Measurements from ENCODE around the gene TEX38. TPM values are rescaled to one million over a fixed set of nuclear protein-coding genes. Genes with fewer than 3 reads are reported as not detected.
"Not testable (repeated sequence)": the region's sequence is repeated elsewhere in the genome, so short reads cannot be mapped to it uniquely, and the experiment has no call there.

The TEX38 gene
- total RNA-seq, 1 donor from 2014 or later, result not detected

DNA sequence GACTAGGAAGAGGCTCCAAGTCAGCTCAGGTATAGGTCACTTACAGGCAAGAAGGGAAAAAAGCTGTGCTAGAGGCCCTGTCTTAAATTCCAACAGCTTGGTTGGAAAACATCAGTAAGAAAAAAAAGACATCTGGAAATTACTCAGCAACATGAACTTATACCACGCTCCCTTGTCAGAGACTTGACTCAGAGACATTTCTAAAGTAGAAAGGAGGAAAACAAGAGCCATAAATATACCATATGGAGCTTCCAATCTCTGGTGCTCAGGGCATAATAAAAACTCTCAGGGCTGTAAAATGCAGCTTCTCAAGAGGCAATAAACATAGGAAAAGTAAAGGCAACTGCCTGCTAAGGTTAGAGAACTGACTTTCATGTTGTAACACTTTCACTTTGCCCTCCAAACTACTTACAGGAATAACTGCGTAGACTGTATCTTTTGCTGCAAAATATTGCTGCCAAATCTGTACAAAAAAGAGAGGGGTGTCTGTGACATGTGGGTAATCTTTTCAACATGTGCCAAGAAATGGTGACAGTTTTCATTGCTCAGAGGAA is 18.2 kb upstream of the TEX38 start:
- Histone ChIP-seq H3K9ac (ENCODE audit: low read depth in 1 of 3, low read length in 3 of 3) (no peak overlapping the region), H3K4me1 (ENCODE audit: control insufficient read depth in 3 of 3, insufficient read depth in 3 of 3, low read length in 3 of 3) (no peaks in the 10 kb centered on the region), H3K9me3 (ENCODE audit: control insufficient read depth in 3 of 3, low read length in 3 of 3) (peaks cover 0 to 11% (median 0%) of the 10 kb centered on the region in 3 donors), H3K27me3 (ENCODE audit: control insufficient read depth in 3 of 3, insufficient read depth in 3 of 3, low read length in 3 of 3) (no peaks in the 10 kb centered on the region), H3K4me3 (ENCODE audit: low read length in 3 of 3) (no peak overlapping the region), H3K27ac (ENCODE audit: low read depth, low read length) (no peak overlapping the region), H3K36me3 (ENCODE audit: control insufficient read depth in 3 of 3, insufficient read depth in 3 of 3, low read length in 3 of 3) (peaks cover 36 to 68% (median 61%) of the 10 kb centered on the region in 3 donors)

DNA sequence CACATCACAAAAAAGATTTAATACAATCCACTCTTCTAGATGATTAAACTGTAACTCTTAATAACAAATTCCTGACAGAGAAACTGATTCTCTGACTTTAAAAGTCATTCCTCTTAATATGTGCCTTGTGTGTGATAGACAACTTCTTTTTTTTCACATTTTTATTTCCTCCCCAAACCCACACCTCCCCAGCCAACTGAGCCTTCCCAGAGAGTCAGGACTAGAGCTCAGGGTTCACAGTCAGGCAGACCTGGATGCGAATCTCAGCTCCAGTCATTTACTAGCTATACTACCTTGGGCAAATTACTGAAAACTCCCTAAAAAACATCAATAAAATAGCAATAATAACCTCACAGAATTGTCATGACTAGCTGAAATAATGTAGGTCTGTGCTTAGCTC is 17.6 kb upstream of the TEX38 start:
- no peaks in the 10 kb centered on the region for H3K27me3 ChIP-seq (ENCODE audit: control insufficient read depth in 3 of 3, insufficient read depth in 3 of 3, low read length in 3 of 3)
- no peak overlapping the region for H3K27ac ChIP-seq (ENCODE audit: low read depth, low read length)
- H3K36me3 ChIP-seq (ENCODE audit: control insufficient read depth in 3 of 3, insufficient read depth in 3 of 3, low read length in 3 of 3), result peaks cover 36 to 69% (median 61%) of the 10 kb centered on the region in 3 donors
- no peak overlapping the region for H3K9ac ChIP-seq (ENCODE audit: low read depth in 1 of 3, low read length in 3 of 3)
- no peaks in the 10 kb centered on the region for H3K4me1 ChIP-seq (ENCODE audit: control insufficient read depth in 3 of 3, insufficient read depth in 3 of 3, low read length in 3 of 3)
- peaks cover 0 to 11% (median 0%) of the 10 kb centered on the region in 3 donors for H3K9me3 ChIP-seq (ENCODE audit: control insufficient read depth in 3 of 3, low read length in 3 of 3)
- H3K4me3 ChIP-seq (ENCODE audit: low read length in 3 of 3), result no peak overlapping the region

DNA sequence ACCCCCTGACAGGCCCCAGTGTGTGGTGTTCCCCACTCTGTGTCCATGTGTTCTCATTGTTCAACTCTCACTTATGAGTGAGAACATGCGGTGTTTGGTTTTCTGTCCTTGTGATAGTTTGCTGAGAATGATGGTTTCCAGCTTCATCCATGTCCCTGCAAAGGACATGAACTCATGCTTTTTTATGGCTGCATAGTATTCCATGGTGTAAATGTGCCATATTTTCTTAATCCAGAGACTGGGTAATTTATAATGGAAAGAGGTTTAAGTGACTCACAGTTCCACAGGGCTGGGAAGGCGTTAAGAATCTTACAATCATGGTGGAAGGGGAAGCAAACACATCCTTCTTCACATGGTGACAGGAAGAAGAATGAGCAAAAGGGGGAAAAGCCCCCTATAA is 17.0 kb upstream of the TEX38 start:
- H3K4me3 ChIP-seq (ENCODE audit: low read length in 3 of 3); H3K27me3 ChIP-seq (ENCODE audit: control insufficient read depth in 3 of 3, insufficient read depth in 3 of 3, low read length in 3 of 3); H3K4me1 ChIP-seq (ENCODE audit: control insufficient read depth in 3 of 3, insufficient read depth in 3 of 3, low read length in 3 of 3); H3K27ac ChIP-seq (ENCODE audit: low read depth, low read length); H3K9me3 ChIP-seq (ENCODE audit: control insufficient read depth in 3 of 3, low read length in 3 of 3); H3K9ac ChIP-seq (ENCODE audit: low read depth in 1 of 3, low read length in 3 of 3): not testable (repeated sequence)
- peaks cover 34 to 67% (median 59%) of the 10 kb centered on the region in 3 donors for H3K36me3 ChIP-seq (ENCODE audit: control insufficient read depth in 3 of 3, insufficient read depth in 3 of 3, low read length in 3 of 3)

DNA sequence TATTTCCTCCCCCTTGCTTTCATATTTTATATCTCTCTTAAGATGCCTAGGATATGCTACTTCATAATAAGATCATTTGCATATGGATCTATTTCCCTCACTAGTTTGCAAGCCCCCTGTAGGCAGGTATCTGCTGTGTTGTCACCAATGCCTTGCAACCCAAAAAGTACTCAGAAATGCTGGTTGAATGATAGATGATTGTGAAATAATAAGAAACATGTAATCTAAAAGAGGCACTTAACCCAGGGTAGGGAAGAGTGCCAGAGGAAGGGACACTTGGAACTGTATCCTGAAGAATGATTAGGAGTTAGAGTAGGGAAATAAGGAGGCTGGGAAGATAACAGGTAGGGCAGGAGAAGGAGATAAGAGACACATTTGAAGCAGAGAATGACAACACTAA is 15.8 kb upstream of the TEX38 start:
- H3K9ac ChIP-seq (ENCODE audit: low read depth in 1 of 3, low read length in 3 of 3), result no peak overlapping the region
- H3K4me3 ChIP-seq (ENCODE audit: low read length in 3 of 3), result no peak overlapping the region
- H3K4me1 ChIP-seq (ENCODE audit: control insufficient read depth in 3 of 3, insufficient read depth in 3 of 3, low read length in 3 of 3), result no peaks in the 10 kb centered on the region
- H3K27ac ChIP-seq (ENCODE audit: low read depth, low read length), result no peak overlapping the region
- no peaks in the 10 kb centered on the region for H3K9me3 ChIP-seq (ENCODE audit: control insufficient read depth in 3 of 3, low read length in 3 of 3)
- H3K36me3 ChIP-seq (ENCODE audit: control insufficient read depth in 3 of 3, insufficient read depth in 3 of 3, low read length in 3 of 3), result peaks cover 25 to 61% (median 49%) of the 10 kb centered on the region in 3 donors
- H3K27me3 ChIP-seq (ENCODE audit: control insufficient read depth in 3 of 3, insufficient read depth in 3 of 3, low read length in 3 of 3), result no peaks in the 10 kb centered on the region

DNA sequence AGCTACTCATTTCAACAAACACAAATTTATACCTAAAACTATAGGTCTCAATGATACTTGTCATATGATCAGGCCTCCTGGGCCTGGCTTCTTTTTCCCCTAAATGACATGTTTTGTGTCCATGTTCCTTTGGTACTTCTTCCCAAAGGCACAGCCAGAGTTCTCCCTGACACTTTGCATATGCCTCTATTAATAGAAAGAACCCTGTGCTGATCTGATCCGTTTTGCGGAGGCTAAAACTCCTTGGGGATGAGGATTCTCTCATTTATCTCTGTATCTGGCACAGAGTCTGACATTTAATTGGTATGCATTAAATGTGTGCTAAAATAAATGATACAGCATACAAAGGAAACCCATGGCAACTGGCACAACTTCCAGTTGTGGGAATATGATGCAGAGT is 15.0 kb upstream of the TEX38 start:
- no peak overlapping the region for H3K9ac ChIP-seq (ENCODE audit: low read depth in 1 of 3, low read length in 3 of 3)
- H3K27me3 ChIP-seq (ENCODE audit: control insufficient read depth in 3 of 3, insufficient read depth in 3 of 3, low read length in 3 of 3), result no peaks in the 10 kb centered on the region
- H3K4me1 ChIP-seq (ENCODE audit: control insufficient read depth in 3 of 3, insufficient read depth in 3 of 3, low read length in 3 of 3), result no peaks in the 10 kb centered on the region
- H3K9me3 ChIP-seq (ENCODE audit: control insufficient read depth in 3 of 3, low read length in 3 of 3), result no peaks in the 10 kb centered on the region
- no peak overlapping the region for H3K27ac ChIP-seq (ENCODE audit: low read depth, low read length)
- peaks cover 25 to 63% (median 49%) of the 10 kb centered on the region in 3 donors for H3K36me3 ChIP-seq (ENCODE audit: control insufficient read depth in 3 of 3, insufficient read depth in 3 of 3, low read length in 3 of 3)
- H3K4me3 ChIP-seq (ENCODE audit: low read length in 3 of 3), result no peak overlapping the region

DNA sequence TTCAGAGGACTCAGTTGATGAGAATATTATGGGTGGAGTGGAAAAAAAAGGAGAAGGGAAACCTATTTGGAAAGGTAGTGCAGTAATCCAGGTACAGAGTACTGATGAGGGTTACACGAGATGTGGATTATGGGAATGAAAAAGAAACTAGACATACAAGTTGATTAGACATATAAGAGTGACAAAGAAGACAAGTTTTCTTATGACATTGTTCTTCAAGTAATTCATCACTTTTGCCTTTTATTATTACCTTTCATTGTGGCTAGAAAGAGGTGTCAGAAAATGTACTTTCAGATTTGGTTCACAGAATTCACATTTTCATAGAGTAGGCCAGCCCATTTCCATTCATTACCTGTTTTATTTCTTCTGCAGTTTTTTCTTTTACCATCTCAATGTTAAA is 13.9 kb upstream of the TEX38 start:
- no peak overlapping the region for H3K4me3 ChIP-seq (ENCODE audit: low read length in 3 of 3)
- no peaks in the 10 kb centered on the region for H3K27me3 ChIP-seq (ENCODE audit: control insufficient read depth in 3 of 3, insufficient read depth in 3 of 3, low read length in 3 of 3)
- no peak overlapping the region for H3K9ac ChIP-seq (ENCODE audit: low read depth in 1 of 3, low read length in 3 of 3)
- H3K9me3 ChIP-seq (ENCODE audit: control insufficient read depth in 3 of 3, low read length in 3 of 3), result no peaks in the 10 kb centered on the region
- H3K27ac ChIP-seq (ENCODE audit: low read depth, low read length), result no peak overlapping the region
- H3K4me1 ChIP-seq (ENCODE audit: control insufficient read depth in 3 of 3, insufficient read depth in 3 of 3, low read length in 3 of 3), result no peaks in the 10 kb centered on the region
- H3K36me3 ChIP-seq (ENCODE audit: control insufficient read depth in 3 of 3, insufficient read depth in 3 of 3, low read length in 3 of 3), result peaks cover 19 to 55% (median 49%) of the 10 kb centered on the region in 3 donors

DNA sequence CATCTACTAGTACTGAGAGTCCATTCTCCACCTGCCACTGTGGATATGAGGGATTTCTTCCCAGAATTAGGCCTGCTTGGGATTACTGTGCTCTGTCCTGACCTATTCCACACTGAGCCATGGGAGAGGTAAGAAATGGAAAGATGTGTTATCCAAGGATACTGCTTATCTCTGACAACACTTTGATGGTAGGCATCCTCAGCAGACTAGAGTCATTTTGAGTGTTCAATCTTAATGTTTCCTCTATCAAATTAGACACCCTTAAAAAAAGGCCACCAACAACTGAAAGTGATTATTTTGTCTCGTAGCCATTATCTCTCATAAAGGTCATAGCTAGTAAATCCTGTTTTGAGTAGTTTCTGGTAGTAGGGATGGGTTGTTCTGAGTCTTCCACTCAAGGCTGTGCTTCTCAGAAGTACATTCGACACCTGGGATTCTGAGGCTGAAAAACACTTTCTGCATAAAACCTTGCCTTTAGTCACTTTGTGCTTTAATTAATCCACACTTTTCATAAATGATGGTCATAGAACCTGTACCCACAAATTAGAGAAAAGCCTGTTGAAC is 12.3 kb upstream of the TEX38 start:
- H3K27me3 ChIP-seq (ENCODE audit: control insufficient read depth in 3 of 3, insufficient read depth in 3 of 3, low read length in 3 of 3), result no peaks in the 10 kb centered on the region
- H3K36me3 ChIP-seq (ENCODE audit: control insufficient read depth in 3 of 3, insufficient read depth in 3 of 3, low read length in 3 of 3), result peaks cover 27 to 47% (median 43%) of the 10 kb centered on the region in 3 donors
- no peaks in the 10 kb centered on the region for H3K9me3 ChIP-seq (ENCODE audit: control insufficient read depth in 3 of 3, low read length in 3 of 3)
- H3K27ac ChIP-seq (ENCODE audit: low read depth, low read length), result no peak overlapping the region
- no peak overlapping the region for H3K9ac ChIP-seq (ENCODE audit: low read depth in 1 of 3, low read length in 3 of 3)
- H3K4me1 ChIP-seq (ENCODE audit: control insufficient read depth in 3 of 3, insufficient read depth in 3 of 3, low read length in 3 of 3), result no peaks in the 10 kb centered on the region
- H3K4me3 ChIP-seq (ENCODE audit: low read length in 3 of 3), result no peak overlapping the region

DNA sequence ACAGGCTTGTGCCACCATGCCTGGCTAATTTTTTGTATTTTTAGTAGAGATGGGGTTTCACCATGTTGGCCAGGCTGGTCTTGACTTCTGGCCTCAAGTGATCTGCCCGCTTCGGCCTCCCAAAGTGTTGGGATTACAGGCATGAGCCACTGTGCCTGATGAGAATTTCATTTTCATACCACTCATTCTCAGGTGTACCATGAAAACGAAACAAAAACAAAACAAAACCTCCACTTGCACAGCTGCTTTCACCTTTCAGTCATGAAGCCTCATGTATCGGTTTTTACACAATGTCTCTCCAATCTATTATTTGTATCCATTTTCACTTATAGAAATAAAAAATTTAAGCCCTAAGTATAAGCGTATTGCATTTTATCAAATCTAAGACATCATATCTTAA is 11.5 kb upstream of the TEX38 start:
- H3K9me3 ChIP-seq (ENCODE audit: control insufficient read depth in 3 of 3, low read length in 3 of 3); H3K4me3 ChIP-seq (ENCODE audit: low read length in 3 of 3); H3K4me1 ChIP-seq (ENCODE audit: control insufficient read depth in 3 of 3, insufficient read depth in 3 of 3, low read length in 3 of 3); H3K9ac ChIP-seq (ENCODE audit: low read depth in 1 of 3, low read length in 3 of 3); H3K27me3 ChIP-seq (ENCODE audit: control insufficient read depth in 3 of 3, insufficient read depth in 3 of 3, low read length in 3 of 3); H3K27ac ChIP-seq (ENCODE audit: low read depth, low read length): not testable (repeated sequence)
- H3K36me3 ChIP-seq (ENCODE audit: control insufficient read depth in 3 of 3, insufficient read depth in 3 of 3, low read length in 3 of 3), result peaks cover 25 to 50% (median 44%) of the 10 kb centered on the region in 3 donors

DNA sequence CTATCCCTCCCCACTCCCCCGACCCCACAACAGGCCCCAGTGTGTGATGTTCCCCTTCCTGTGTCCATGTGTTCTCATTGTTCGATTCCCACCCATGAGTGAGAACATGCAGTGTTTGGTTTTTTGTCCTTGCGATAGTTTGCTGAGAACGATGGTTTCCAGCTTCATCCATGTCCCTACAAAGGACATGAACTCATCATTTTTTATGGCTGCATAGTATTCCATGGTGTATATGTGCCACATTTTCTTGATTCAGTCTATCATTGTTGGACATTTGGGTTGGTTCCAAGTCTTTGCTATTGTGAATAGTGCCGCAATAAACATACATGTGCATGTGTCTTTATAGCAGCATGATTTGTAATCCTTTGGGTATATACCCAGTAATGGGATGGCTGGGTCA is 8.7 kb upstream of the TEX38 start:
- not testable (repeated sequence) for H3K4me3 ChIP-seq (ENCODE audit: low read length in 3 of 3); H3K9ac ChIP-seq (ENCODE audit: low read depth in 1 of 3, low read length in 3 of 3); H3K9me3 ChIP-seq (ENCODE audit: control insufficient read depth in 3 of 3, low read length in 3 of 3); H3K27ac ChIP-seq (ENCODE audit: low read depth, low read length); H3K27me3 ChIP-seq (ENCODE audit: control insufficient read depth in 3 of 3, insufficient read depth in 3 of 3, low read length in 3 of 3)
- H3K4me1 ChIP-seq (ENCODE audit: control insufficient read depth in 3 of 3, insufficient read depth in 3 of 3, low read length in 3 of 3), result peaks cover 16 to 27% (median 18%) of the 10 kb centered on the region in 3 donors
- H3K36me3 ChIP-seq (ENCODE audit: control insufficient read depth in 3 of 3, insufficient read depth in 3 of 3, low read length in 3 of 3), result peaks cover 19 to 34% (median 25%) of the 10 kb centered on the region in 3 donors

DNA sequence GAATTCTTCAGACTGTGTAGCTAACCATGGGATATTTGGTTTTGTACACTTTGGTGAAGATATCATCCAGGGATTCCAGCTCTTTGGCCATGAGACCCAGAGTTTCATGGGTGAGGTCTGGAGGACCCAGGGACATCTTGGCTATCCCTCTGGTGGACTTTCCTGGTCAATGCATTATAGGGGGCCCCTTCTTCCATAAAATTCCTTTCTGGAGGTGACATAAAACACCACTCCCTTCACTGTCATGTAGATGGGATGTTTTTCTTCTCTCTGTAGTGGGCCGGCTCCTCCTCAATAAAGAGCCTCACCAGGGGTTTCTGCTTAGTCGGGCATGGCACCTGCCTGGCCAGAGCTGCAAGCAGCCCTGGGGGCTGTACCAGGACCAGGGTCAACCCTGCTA is 5.7 kb upstream of the TEX38 start:
- Histone ChIP-seq H3K36me3 (ENCODE audit: control insufficient read depth in 3 of 3, insufficient read depth in 3 of 3, low read length in 3 of 3) (peaks cover 16 to 21% (median 17%) of the 10 kb centered on the region in 3 donors), H3K9ac (ENCODE audit: low read depth in 1 of 3, low read length in 3 of 3) (no peak overlapping the region), H3K27ac (ENCODE audit: low read depth, low read length) (no peak overlapping the region), H3K27me3 (ENCODE audit: control insufficient read depth in 3 of 3, insufficient read depth in 3 of 3, low read length in 3 of 3) (no peaks in the 10 kb centered on the region), H3K4me3 (ENCODE audit: low read length in 3 of 3) (no peak overlapping the region), H3K9me3 (ENCODE audit: control insufficient read depth in 3 of 3, low read length in 3 of 3) (no peaks in the 10 kb centered on the region), H3K4me1 (ENCODE audit: control insufficient read depth in 3 of 3, insufficient read depth in 3 of 3, low read length in 3 of 3) (peaks cover 16 to 33% (median 18%) of the 10 kb centered on the region in 3 donors)
